Naive thymus-derived CD4-positive, alpha-beta T cell (primary cell): ENCODE measurements around the gene COL5A1. TPM values are rescaled to one million over a fixed set of nuclear protein-coding genes. Genes with fewer than 3 reads are reported as not detected.

Source experiments
- ATAC-seq: fragments of 150-1000 bp; cut with Tn5 transposase; 2 replicates; pipeline ENCODE4 v1.10.0; 2021; ENCODE audit warnings: mild to moderate bottlenecking, moderate library complexity
- CTCF ChIA-PET: fragments of 350-600 bp; sonication (Branson Sonifier 250); formaldehyde crosslinking; loops from one replicate; lab custom pipeline; 2021; ENCODE audit warnings: antibody characterized with exemption; lab: Charles Lee
- POLR2A ChIA-PET: fragments of 350-600 bp; sonication (Branson Sonifier 250); formaldehyde crosslinking; loops from one replicate; lab custom pipeline; 2021; ENCODE audit warnings: antibody characterized with exemption, inconsistent platforms; lab: Charles Lee
- DNase-seq, 9 donors: peaks; one replicate each; pipeline versions ENCODE4 v3.0.0 to v3.0.0-alpha.2; 2020 to 2022; ENCODE audit warnings: mixed read lengths in 1 of 9
- H3K27ac ChIP-seq: one replicate; pipeline ENCODE4 v1.7.0; 2013; ENCODE audit warnings: mild to moderate bottlenecking, low read depth, low read length, moderate library complexity
- H3K27me3 ChIP-seq, 2 donors: one replicate each; pipeline ENCODE4 v1.7.0; 2013; ENCODE audit warnings: low read length in 2 of 2, mild to moderate bottlenecking in 2 of 2, moderate library complexity in 2 of 2; ENCODE audit not compliant: control insufficient read depth in 2 of 2, insufficient read depth in 2 of 2
- H3K36me3 ChIP-seq, 3 experiments: 1 replicate in 2 of 3; 2 replicates in 1 of 3; pipeline ENCODE4 v1.7.0; 2013; ENCODE audit warnings: low read length in 3 of 3, mild to moderate bottlenecking in 3 of 3, moderate library complexity in 1 of 3; ENCODE audit not compliant: insufficient read depth in 3 of 3, control insufficient read depth in 2 of 3
- H3K4me1 ChIP-seq, 2 donors: one replicate each; pipeline ENCODE4 v1.7.0; 2013; ENCODE audit warnings: low read length in 2 of 2, mild to moderate bottlenecking in 2 of 2, moderate library complexity in 1 of 2; ENCODE audit not compliant: control insufficient read depth in 2 of 2, insufficient read depth in 2 of 2
- H3K4me3 ChIP-seq: 2 replicates; pipeline ENCODE4 v1.7.0; 2013; ENCODE audit warnings: mild to moderate bottlenecking, low read length
- H3K9me3 ChIP-seq, 3 experiments: 1 replicate in 2 of 3; 2 replicates in 1 of 3; pipeline ENCODE4 v1.7.0; 2013; ENCODE audit warnings: low read length in 3 of 3; ENCODE audit not compliant: control insufficient read depth in 2 of 3
- H3K27ac Mint-ChIP-seq, 9 donors: one replicate each; pipeline ENCODE4 v1.8.0; 2020 to 2022; ENCODE audit warnings: mixed read lengths in 9 of 9, mild to moderate bottlenecking in 8 of 9, moderate library complexity in 5 of 9, inconsistent platforms in 2 of 9
- H3K27me3 Mint-ChIP-seq, 5 donors: one replicate each; pipeline ENCODE4 v1.8.0; 2021 to 2022; ENCODE audit warnings: mixed read lengths in 5 of 5, mild to moderate bottlenecking in 1 of 5
- H3K36me3 Mint-ChIP-seq, 5 donors: one replicate each; pipeline ENCODE4 v1.8.0; 2020 to 2022; ENCODE audit warnings: mixed read lengths in 5 of 5, mild to moderate bottlenecking in 3 of 5, inconsistent platforms in 1 of 5
- H3K4me1 Mint-ChIP-seq, 7 donors: one replicate each; pipeline ENCODE4 v1.8.0; 2020 to 2022; ENCODE audit warnings: mixed read lengths in 7 of 7, mild to moderate bottlenecking in 3 of 7, inconsistent platforms in 1 of 7
- H3K4me3 Mint-ChIP-seq, 10 donors: one replicate each; pipeline ENCODE4 v1.8.0; 2020 to 2022; ENCODE audit warnings: mild to moderate bottlenecking in 10 of 10, mixed read lengths in 10 of 10, moderate library complexity in 6 of 10, inconsistent platforms in 2 of 10
- H3K9me3 Mint-ChIP-seq, 11 donors: one replicate each; pipeline ENCODE4 v1.8.0; 2020 to 2022; ENCODE audit warnings: mixed read lengths in 11 of 11, mild to moderate bottlenecking in 4 of 11, inconsistent platforms in 1 of 11, moderate library complexity in 1 of 11
- intact Hi-C, 2 donors: fragments of 100-400 bp; cut with micrococcal nuclease; formaldehyde crosslinking; loops; one replicate each; pipeline ENCODE4 v1.15.1; 2023
- polyA plus RNA-seq, 2 donors: library from polyadenylated mRNA; unstranded; fragments of 300-500 nt; fragmentation: Illumina TruSeq; gene quantifications; one replicate each; pipeline ENCODE4 v1.2.3, GENCODE V29; 2021
- total RNA-seq, 6 experiments: library from RNA in 5 of 6; stranded (reverse) in 5 of 6; gene quantifications; 1 replicate in 5 of 6; 2 replicates in 1 of 6; pipeline ENCODE4 v1.2.3 and lab custom pipeline; 2021 to 2026

Gene COL5A1
- total and polyA plus RNA-seq, 7 experiments from 2014 or later: 0.16 to 0.56 (median 0.24) TPM; not detected in 2

DNA sequence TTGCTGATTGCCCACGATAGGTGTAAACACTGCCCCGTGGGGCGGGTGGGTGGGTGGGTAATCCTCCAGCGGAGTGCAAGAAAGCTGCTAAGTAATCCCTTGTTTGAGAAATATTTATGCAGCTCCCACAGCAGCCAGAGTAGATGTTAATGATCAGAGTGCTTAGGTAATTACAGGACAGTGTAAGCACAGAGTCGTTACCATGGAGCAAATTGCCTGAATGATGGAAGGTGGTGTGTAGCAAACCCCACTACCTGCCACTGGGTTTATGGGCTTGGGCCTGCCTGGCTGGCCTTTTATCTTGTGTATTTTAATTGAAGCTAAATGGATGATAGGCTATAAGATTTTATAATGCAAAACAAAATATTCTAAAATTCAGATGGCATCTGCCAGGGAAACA is 110.0 kb downstream of the COL5A1 start:
- Histone ChIP-seq H3K9me3 (no peaks in the 10 kb centered on the region), H3K27ac (no peak overlapping the region), H3K4me3 (no peak overlapping the region), H3K36me3 (no peaks in the 10 kb centered on the region), H3K27me3 (no peaks in the 10 kb centered on the region), H3K4me1 (no peaks in the 10 kb centered on the region)
- H3K27me3 Mint-ChIP-seq: no peaks in the 10 kb centered on the region
- no peaks in the 10 kb centered on the region for H3K4me1 Mint-ChIP-seq
- CTCF ChIA-PET: no interaction called here
- intact Hi-C loops: no loop called here
- DNase-seq (no peak), ATAC-seq (no peak)
- H3K4me3 Mint-ChIP-seq: no peak overlapping the region
- no peak overlapping the region for H3K27ac Mint-ChIP-seq
- H3K9me3 Mint-ChIP-seq: peaks cover 0 to 15% (median 0%) of the 10 kb centered on the region in 11 donors
- H3K36me3 Mint-ChIP-seq: no peaks in the 10 kb centered on the region
- POLR2A ChIA-PET: no interaction called here

- H3K27ac Mint-ChIP-seq: no peak overlapping the region
- no peak for DNase-seq
- ChIA-PET CTCF (no interaction called here), POLR2A (no interaction called here)
- no peaks in the 10 kb centered on the region for H3K27me3 Mint-ChIP-seq
- Histone ChIP-seq H3K27me3 (no peaks in the 10 kb centered on the region), H3K36me3 (no peaks in the 10 kb centered on the region), H3K4me3 (no peak overlapping the region), H3K4me1 (no peaks in the 10 kb centered on the region), H3K27ac (no peak overlapping the region), H3K9me3 (no peaks in the 10 kb centered on the region)
- H3K4me1 Mint-ChIP-seq: no peaks in the 10 kb centered on the region
- ATAC-seq: no peak
- intact Hi-C loops: no loop called here
- H3K9me3 Mint-ChIP-seq: peaks cover 0 to 10% (median 0%) of the 10 kb centered on the region in 11 donors
- H3K4me3 Mint-ChIP-seq: no peak overlapping the region
- no peaks in the 10 kb centered on the region for H3K36me3 Mint-ChIP-seq
Measured at GRCh38 chr9:134752471-134753168, 111.0 kb downstream of the COL5A1 start.

DNA sequence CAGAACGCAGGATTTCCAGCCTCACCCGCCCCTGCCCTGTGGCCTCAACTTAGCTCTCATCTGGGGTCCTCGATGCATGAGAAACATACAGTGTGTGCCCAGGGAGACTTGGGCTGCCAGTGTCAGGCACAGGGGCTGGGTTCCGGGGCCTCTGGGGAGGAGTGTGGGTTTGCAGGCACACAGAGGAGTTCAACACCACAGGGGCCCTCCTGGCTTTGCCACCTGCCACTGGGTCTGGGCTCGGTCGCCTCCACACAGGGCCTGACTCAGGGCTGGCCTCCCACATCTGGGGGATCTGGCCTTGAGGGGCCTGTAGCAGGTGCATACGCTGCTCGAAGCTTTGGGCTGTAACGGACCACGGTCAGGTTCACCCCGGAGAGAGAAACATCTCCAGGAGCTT is 111.6 kb downstream of the COL5A1 start:
- peaks cover 0 to 6% (median 0%) of the 10 kb centered on the region in 11 donors for H3K9me3 Mint-ChIP-seq
- no peaks in the 10 kb centered on the region for H3K27me3 ChIP-seq
- no peaks in the 10 kb centered on the region for H3K4me1 Mint-ChIP-seq
- POLR2A ChIA-PET: no interaction called here
- ATAC-seq (no peak), DNase-seq (no peak)
- H3K4me1 ChIP-seq: no peaks in the 10 kb centered on the region
- H3K27ac ChIP-seq: no peak overlapping the region
- H3K4me3 ChIP-seq: no peak overlapping the region
- H3K36me3 Mint-ChIP-seq: no peaks in the 10 kb centered on the region
- no peaks in the 10 kb centered on the region for H3K27me3 Mint-ChIP-seq
- H3K36me3 ChIP-seq: no peaks in the 10 kb centered on the region
- CTCF ChIA-PET: no interaction called here
- no peaks in the 10 kb centered on the region for H3K9me3 ChIP-seq
- H3K4me3 Mint-ChIP-seq: no peak overlapping the region
- no peak overlapping the region for H3K27ac Mint-ChIP-seq
- intact Hi-C loops: no loop called here

DNA sequence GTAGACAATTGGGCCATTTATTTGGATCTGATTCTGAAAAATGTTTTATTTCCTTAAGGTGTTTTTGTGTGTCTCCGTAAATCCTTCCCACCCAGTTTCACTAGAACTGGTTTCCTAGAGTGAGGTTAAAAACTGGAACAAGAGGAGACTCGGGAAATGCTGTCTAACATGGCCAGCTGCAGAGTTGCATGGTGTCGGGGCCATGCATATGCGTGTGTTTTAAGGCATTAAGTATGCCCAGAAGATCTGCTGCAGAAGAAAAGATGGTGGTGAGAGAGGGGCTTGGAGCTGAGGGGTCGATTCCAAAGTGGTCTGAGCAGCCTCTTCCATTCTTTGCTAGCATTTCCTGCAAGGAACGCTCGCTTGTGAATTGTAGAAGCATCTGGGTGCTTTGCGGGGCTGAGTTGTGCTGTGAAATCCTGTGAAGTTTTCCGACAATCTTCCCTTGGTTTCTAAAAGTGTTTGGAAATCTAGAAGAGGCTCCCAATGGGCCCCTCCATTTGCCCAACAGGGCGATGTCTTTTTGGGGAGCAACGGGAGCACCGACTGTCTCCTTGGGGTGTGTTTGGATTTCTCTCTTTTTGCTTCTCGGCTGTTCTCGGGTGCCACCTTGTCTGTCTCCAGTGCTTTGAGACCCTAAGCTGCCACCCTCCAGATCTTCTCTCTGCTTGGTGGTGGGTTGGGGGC is 113.8 kb downstream of the COL5A1 start:
- ChIA-PET POLR2A (no interaction called here), CTCF (no interaction called here)
- no peaks in the 10 kb centered on the region for H3K4me1 Mint-ChIP-seq

GRCh38 chr9:134756098-134756497 is 114.5 kb downstream of the COL5A1 start:
- Histone ChIP-seq H3K36me3 (no peaks in the 10 kb centered on the region), H3K9me3 (no peaks in the 10 kb centered on the region), H3K27ac (no peak overlapping the region), H3K4me3 (no peak overlapping the region), H3K4me1 (no peaks in the 10 kb centered on the region), H3K27me3 (no peaks in the 10 kb centered on the region)
- Mint-ChIP-seq H3K4me1 (peaks cover 0 to 3% (median 0%) of the 10 kb centered on the region in 7 donors), H3K4me3 (no peak overlapping the region), H3K27ac (no peak overlapping the region), H3K27me3 (no peaks in the 10 kb centered on the region), H3K9me3 (peaks cover 0 to 20% (median 0%) of the 10 kb centered on the region in 11 donors), H3K36me3 (no peaks in the 10 kb centered on the region)
- ATAC-seq (no peak), DNase-seq (no peak)
- intact Hi-C loops: no loop called here
- POLR2A ChIA-PET: no interaction called here
- CTCF ChIA-PET: no interaction called here

More for the DNA sequence above, 113.8 kb downstream of the COL5A1 start:
- Histone ChIP-seq H3K27ac (no peak overlapping the region), H3K4me3 (no peak overlapping the region), H3K27me3 (no peaks in the 10 kb centered on the region), H3K9me3 (no peaks in the 10 kb centered on the region), H3K4me1 (no peaks in the 10 kb centered on the region), H3K36me3 (no peaks in the 10 kb centered on the region)
- Mint-ChIP-seq H3K27me3 (no peaks in the 10 kb centered on the region), H3K4me3 (no peak overlapping the region), H3K36me3 (no peaks in the 10 kb centered on the region), H3K9me3 (peaks cover 0 to 12% (median 0%) of the 10 kb centered on the region in 11 donors), H3K27ac (no peak overlapping the region)
- ATAC-seq (no peak), DNase-seq (no peak)
- intact Hi-C loops: no loop called here

GRCh38 chr9:134757216-134757975 is 115.8 kb downstream of the COL5A1 start:
- CTCF ChIA-PET: no interaction called here
- no peak overlapping the region for H3K4me3 ChIP-seq
- no peaks in the 10 kb centered on the region for H3K36me3 Mint-ChIP-seq
- no peaks in the 10 kb centered on the region for H3K36me3 ChIP-seq
- DNase-seq (no peak), ATAC-seq (no peak)
- intact Hi-C loops: no loop called here
- no peaks in the 10 kb centered on the region for H3K9me3 ChIP-seq
- H3K27ac Mint-ChIP-seq: peak overlapping the region in 2 of 9 donors; percentile 8 to 84
- POLR2A ChIA-PET: no interaction called here
- H3K27me3 ChIP-seq: no peaks in the 10 kb centered on the region
- H3K4me3 Mint-ChIP-seq: no peak overlapping the region
- no peak overlapping the region for H3K27ac ChIP-seq
- H3K9me3 Mint-ChIP-seq: peaks cover 0 to 22% (median 0%) of the 10 kb centered on the region in 11 donors
- H3K27me3 Mint-ChIP-seq: no peaks in the 10 kb centered on the region
- no peaks in the 10 kb centered on the region for H3K4me1 ChIP-seq
- peaks cover 0 to 3% (median 0%) of the 10 kb centered on the region in 7 donors for H3K4me1 Mint-ChIP-seq
